SJSA1 (cell line): ENCODE data around the gene ETV1. TPM values are rescaled to one million over a fixed set of nuclear protein-coding genes. Genes with fewer than 3 reads are reported as not detected.

Experiments used
- DNase-seq, 2 experiments: peaks; one replicate each; pipeline ENCODE4 v3.0.0-alpha.2; 2015 to 2020; ENCODE audit warnings: low spot score in 2 of 2, low read depth in 1 of 2
- H3K27ac ChIP-seq: fragments of 250-450 bp; sonication (Bioruptor Pico); 2 replicates; pipeline ENCODE4 v1.5.1; 2020; ENCODE audit warnings: mild to moderate bottlenecking, moderate library complexity
- H3K27me3 ChIP-seq: fragments of 250-450 bp; sonication (Bioruptor Pico); replicated peaks from 2 replicates; pipeline ENCODE4 v1.5.1; 2020; ENCODE audit warnings: mild to moderate bottlenecking, moderate library complexity
- H3K36me3 ChIP-seq: fragments of 250-450 bp; sonication (Bioruptor Pico); 2 replicates; pipeline ENCODE4 v1.5.1; 2020; ENCODE audit warnings: mild to moderate bottlenecking
- H3K4me1 ChIP-seq: fragments of 250-450 bp; sonication (Bioruptor Pico); replicated peaks from 2 replicates; pipeline ENCODE4 v1.6.1; 2021; ENCODE audit warnings: mild to moderate bottlenecking
- H3K4me3 ChIP-seq: fragments of 250-450 bp; sonication (Bioruptor Pico); 2 replicates; pipeline ENCODE4 v1.5.1; 2020; ENCODE audit warnings: mild to moderate bottlenecking
- H3K9me3 ChIP-seq: fragments of 250-450 bp; sonication (Bioruptor Pico); replicated peaks from 2 replicates; pipeline ENCODE4 v1.5.1; 2020; ENCODE audit warnings: mild to moderate bottlenecking
- total RNA-seq: library from RNA; depleted of rRNA; stranded (reverse); fragments of >200 nt; shearing (Covaris generic); gene quantifications from 2 replicates; pipeline ENCODE4 v1.2.3, GENCODE V29; 2014

The ETV1 gene
- total RNA-seq, 1 experiment from 2014 or later: 4.7 TPM

GRCh38 chr7:13874783-13875182 is 114.7 kb downstream of the ETV1 start:
- no peaks in the 10 kb centered on the region for H3K27me3 ChIP-seq
- H3K9me3 ChIP-seq: no peaks in the 10 kb centered on the region
- no peak overlapping the region for H3K4me3 ChIP-seq
- no peaks in the 10 kb centered on the region for H3K36me3 ChIP-seq
- H3K27ac ChIP-seq: no peak overlapping the region
- DNase-seq: no peak
- H3K4me1 ChIP-seq: peaks cover under 1% of the 10 kb centered on the region; the same call in 1 of the 2 replicates

GRCh38 chr7:13872709-13873108 is 116.8 kb downstream of the ETV1 start:
- H3K9me3 ChIP-seq: no peaks in the 10 kb centered on the region
- DNase-seq: no peak
- no peaks in the 10 kb centered on the region for H3K4me1 ChIP-seq
- no peak overlapping the region for H3K4me3 ChIP-seq
- no peaks in the 10 kb centered on the region for H3K27me3 ChIP-seq
- H3K27ac ChIP-seq: no peak overlapping the region
- no peaks in the 10 kb centered on the region for H3K36me3 ChIP-seq

- Histone ChIP-seq H3K36me3 (no peaks in the 10 kb centered on the region), H3K27ac (no peak overlapping the region), H3K27me3 (no peaks in the 10 kb centered on the region), H3K4me1 (no peaks in the 10 kb centered on the region), H3K4me3 (no peak overlapping the region), H3K9me3 (no peaks in the 10 kb centered on the region)
- no peak for DNase-seq
Observed at GRCh38 chr7:13871008-13871407, 118.5 kb downstream of the ETV1 start.

DNA sequence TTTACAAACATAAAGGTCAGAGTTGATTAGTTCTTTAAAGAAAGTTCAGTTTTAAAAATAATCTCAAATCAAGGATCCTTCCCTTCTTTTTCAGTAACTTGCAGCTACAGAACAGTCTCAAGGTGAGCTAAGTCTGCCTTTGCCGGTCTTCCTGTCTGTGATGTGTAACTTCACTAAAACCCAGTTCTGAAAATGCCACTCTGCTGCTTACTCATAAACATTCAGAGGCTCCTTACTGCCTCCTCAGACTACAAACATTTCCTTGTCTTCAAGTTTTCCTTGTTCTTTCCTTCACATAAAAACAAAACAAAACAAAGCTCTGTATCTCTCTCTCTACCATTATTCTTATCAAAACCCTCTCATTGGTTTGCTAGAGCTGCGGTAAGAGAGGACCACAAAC is 128.7 kb downstream of the ETV1 start:
- no peak overlapping the region for H3K27ac ChIP-seq
- no peaks in the 10 kb centered on the region for H3K4me1 ChIP-seq
- H3K27me3 ChIP-seq: no peaks in the 10 kb centered on the region
- no peaks in the 10 kb centered on the region for H3K9me3 ChIP-seq
- H3K4me3 ChIP-seq: no peak overlapping the region
- DNase-seq: no peak
- H3K36me3 ChIP-seq: no peaks in the 10 kb centered on the region

- no peak for DNase-seq
- Histone ChIP-seq H3K9me3 (no peaks in the 10 kb centered on the region), H3K36me3 (no peaks in the 10 kb centered on the region), H3K4me1 (peaks cover 5% of the 10 kb centered on the region), H3K27me3 (no peaks in the 10 kb centered on the region), H3K4me3 (no peak overlapping the region), H3K27ac (no peak overlapping the region)
Observed at GRCh38 chr7:13856012-13856411, 133.5 kb downstream of the ETV1 start.

DNA sequence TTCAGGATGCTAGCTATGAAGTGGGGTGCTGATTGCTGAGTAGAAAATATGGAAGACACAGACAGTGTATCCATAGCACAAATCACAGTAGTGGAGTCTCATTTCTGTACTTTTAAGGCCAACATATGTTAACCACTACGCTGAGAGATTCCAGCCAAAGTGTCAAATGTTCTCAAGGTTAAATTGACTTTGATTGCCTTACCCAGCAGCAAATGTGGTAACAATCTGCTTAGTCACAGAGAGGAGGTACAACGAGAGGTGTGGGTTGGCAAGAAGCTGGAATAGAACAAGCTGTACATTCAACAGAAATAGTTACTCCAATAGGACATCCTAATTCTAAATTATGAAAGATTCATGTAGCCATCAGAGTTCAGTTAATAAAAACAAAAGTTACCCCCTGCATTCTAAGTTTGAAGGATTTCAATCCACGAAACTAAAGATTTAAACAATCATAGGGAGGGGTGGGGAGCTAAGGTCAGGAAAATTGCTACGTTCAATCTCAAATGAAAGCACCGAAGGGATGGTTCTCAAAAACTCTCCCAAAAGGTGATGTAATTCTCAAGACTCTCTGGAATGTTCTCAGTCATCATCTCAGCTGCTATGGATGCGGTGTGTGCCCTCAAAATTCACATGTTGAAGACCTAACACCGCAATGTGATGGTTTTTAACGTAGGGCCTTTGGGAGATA is 137.0 kb downstream of the ETV1 start:
- H3K27me3 ChIP-seq: no peaks in the 10 kb centered on the region
- H3K4me1 ChIP-seq: peaks cover 23% of the 10 kb centered on the region
- no peaks in the 10 kb centered on the region for H3K9me3 ChIP-seq
- no peak for DNase-seq
- no peak overlapping the region for H3K27ac ChIP-seq
- no peaks in the 10 kb centered on the region for H3K36me3 ChIP-seq
- H3K4me3 ChIP-seq: no peak overlapping the region

- Histone ChIP-seq H3K36me3 (no peaks in the 10 kb centered on the region), H3K9me3 (no peaks in the 10 kb centered on the region), H3K27ac (no peak overlapping the region), H3K4me3 (no peak overlapping the region), H3K27me3 (no peaks in the 10 kb centered on the region), H3K4me1 (peaks cover 23% of the 10 kb centered on the region)
- DNase-seq: peak in 1 of 2 experiments; percentile 20
Observed at GRCh38 chr7:13851736-13852135, 137.7 kb downstream of the ETV1 start.

DNA sequence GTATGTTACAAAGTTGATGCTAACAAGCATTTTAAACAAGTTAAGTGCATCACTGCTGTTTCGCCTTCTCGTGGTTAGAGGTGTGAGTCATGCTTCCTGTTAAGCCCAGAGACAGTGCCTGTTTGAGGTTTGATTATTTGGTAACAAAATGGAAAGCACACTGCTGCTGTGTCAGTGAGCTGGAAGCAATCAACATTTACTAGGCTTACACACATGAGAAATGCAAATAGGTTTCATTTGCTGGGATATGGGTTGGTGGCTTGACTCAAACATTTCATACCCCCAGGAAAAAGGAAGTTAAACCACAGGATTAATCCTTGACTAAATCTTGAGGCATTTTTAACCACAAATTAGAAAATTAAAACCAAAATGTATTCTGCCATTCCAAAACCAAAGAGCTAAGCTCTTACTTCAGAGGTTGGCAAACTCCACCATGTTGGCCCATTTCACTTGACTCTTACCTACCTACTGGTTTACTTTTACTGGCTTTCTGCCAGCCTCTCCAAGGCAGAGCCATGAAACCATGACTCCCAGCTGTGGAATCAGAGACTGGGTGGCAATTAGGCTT is 139.2 kb downstream of the ETV1 start:
- Histone ChIP-seq H3K4me3 (no peak overlapping the region), H3K27ac (peak overlapping the region; percentile 73), H3K4me1 (peaks cover 23% of the 10 kb centered on the region), H3K36me3 (no peaks in the 10 kb centered on the region), H3K9me3 (no peaks in the 10 kb centered on the region), H3K27me3 (no peaks in the 10 kb centered on the region)
- peak; percentile 64 to 73 for DNase-seq

DNA sequence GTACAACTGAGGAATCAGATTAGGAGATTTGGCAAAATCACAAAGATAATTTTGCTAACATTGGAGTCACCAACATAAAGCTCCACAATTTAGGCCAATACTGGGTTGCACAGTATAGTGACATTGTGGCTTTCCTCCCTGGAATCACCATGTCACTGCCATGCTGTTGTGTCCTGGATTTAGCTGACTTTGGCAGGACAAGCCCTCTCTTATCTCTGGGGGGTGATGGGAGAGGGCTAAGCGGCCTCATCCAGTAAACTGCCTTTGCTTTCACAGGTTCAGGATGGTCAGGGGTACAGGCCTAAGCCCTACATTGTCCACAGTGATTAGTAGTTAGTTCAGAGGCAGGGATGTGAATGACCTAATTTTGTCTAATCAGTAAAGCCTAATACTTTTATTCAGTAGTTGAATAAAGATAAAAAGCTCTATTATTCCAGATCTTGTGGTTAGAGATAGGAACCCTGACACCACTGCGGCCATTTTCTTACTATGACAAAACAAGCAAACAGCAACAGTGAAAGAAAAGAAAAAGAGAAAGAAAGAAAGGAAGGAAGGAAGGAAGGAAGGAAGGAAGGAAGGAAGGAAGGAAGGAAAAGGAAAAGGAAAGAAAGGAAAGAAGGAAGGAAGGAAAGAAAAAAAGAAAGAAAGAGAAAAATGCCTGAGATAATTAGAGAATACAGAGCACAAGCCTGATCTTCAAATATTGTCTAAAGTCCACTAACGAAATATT is 140.1 kb downstream of the ETV1 start:
- peaks cover 23% of the 10 kb centered on the region for H3K4me1 ChIP-seq
- H3K4me3 ChIP-seq: no peak overlapping the region
- H3K9me3 ChIP-seq: no peaks in the 10 kb centered on the region
- no peak for DNase-seq
- H3K27me3 ChIP-seq: no peaks in the 10 kb centered on the region
- peak overlapping the region; percentile 73 for H3K27ac ChIP-seq
- no peaks in the 10 kb centered on the region for H3K36me3 ChIP-seq

GRCh38 chr7:13848681-13849131 is 140.8 kb downstream of the ETV1 start:
- H3K9me3 ChIP-seq: no peaks in the 10 kb centered on the region
- no peak overlapping the region for H3K4me3 ChIP-seq
- DNase-seq: no peak
- peaks cover 23% of the 10 kb centered on the region for H3K4me1 ChIP-seq
- H3K36me3 ChIP-seq: no peaks in the 10 kb centered on the region
- no peak overlapping the region for H3K27ac ChIP-seq
- H3K27me3 ChIP-seq: no peaks in the 10 kb centered on the region

DNA sequence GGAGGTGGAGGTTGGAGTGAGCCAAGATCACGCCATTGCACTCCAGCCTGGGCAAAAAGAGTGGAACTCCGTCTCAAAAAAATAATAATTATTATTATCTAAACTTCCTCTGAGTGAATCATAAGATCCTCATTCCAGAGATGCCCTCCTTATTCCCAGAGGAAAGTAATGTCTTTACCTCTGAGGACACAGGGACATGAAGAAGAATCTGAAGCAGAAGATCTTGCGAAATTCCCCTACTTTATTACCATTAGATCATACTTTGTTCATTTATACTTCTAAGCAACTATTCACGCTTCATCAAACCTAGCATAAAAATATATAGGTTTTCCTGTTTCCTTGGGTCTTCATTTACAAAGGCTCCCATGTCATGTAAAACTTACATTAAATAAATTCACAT is 143.1 kb downstream of the ETV1 start:
- H3K9me3 ChIP-seq: no peaks in the 10 kb centered on the region
- H3K27ac ChIP-seq: no peak overlapping the region
- DNase-seq: no peak
- H3K36me3 ChIP-seq: no peaks in the 10 kb centered on the region
- H3K27me3 ChIP-seq: no peaks in the 10 kb centered on the region
- H3K4me1 ChIP-seq: peaks cover 19% of the 10 kb centered on the region
- no peak overlapping the region for H3K4me3 ChIP-seq

DNA sequence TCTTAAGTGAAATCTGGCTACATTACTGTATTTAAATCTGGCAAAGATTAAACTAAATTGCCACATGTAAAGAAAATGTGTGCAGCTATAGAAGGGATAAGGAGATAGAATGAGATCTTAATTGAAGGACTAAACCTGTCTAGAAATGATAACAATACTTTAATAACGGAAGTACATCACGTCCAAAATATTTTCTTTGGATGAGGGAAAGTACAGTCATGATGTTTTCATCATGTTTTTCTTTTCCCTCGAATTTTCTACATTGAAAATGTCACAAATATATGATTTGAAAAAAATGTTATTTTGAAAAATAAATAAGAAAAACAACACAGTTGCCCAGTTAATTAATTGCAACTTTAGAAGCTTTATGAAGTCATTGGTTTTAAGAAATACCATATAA is 143.9 kb downstream of the ETV1 start:
- Histone ChIP-seq H3K27ac (no peak overlapping the region), H3K4me3 (no peak overlapping the region), H3K9me3 (no peaks in the 10 kb centered on the region), H3K4me1 (peaks cover 15% of the 10 kb centered on the region), H3K36me3 (no peaks in the 10 kb centered on the region), H3K27me3 (no peaks in the 10 kb centered on the region)
- no peak for DNase-seq

- no peak for DNase-seq
- no peaks in the 10 kb centered on the region for H3K9me3 ChIP-seq
- no peak overlapping the region for H3K4me3 ChIP-seq
Observed at GRCh38 chr7:13844954-13845353, 144.5 kb downstream of the ETV1 start.

GRCh38 chr7:13841284-13841683 is 148.2 kb downstream of the ETV1 start:
- Histone ChIP-seq H3K9me3 (no peaks in the 10 kb centered on the region), H3K4me1 (no peaks in the 10 kb centered on the region), H3K4me3 (no peak overlapping the region), H3K27ac (no peak overlapping the region), H3K36me3 (no peaks in the 10 kb centered on the region), H3K27me3 (no peaks in the 10 kb centered on the region)
- no peak for DNase-seq

More at GRCh38 chr7:13844954-13845353, 144.5 kb downstream of the ETV1 start:
- H3K27ac ChIP-seq: no peak overlapping the region
- H3K4me1 ChIP-seq: peaks cover 9% of the 10 kb centered on the region
- H3K27me3 ChIP-seq: no peaks in the 10 kb centered on the region
- no peaks in the 10 kb centered on the region for H3K36me3 ChIP-seq
